GM21390 (cell line): ENCODE results near the gene PRDM16.

Experiments used
- ATAC-seq: cut with Tn5 transposase; IDR thresholded peaks from one replicate; pipeline ENCODE4 v1.9.1; 2021; ENCODE audit not compliant: unreplicated experiment

Gene PRDM16

GRCh38 chr1:3197781-3198316 lies 128.8 kb downstream of the PRDM16 start:
- ATAC-seq = no peak

- ATAC-seq = no peak
Observed at GRCh38 chr1:3198371-3199271, 129.6 kb downstream of the PRDM16 start.

GRCh38 chr1:3204725-3205124 lies 135.7 kb downstream of the PRDM16 start:
- no peak for ATAC-seq

GRCh38 chr1:3205815-3206214 lies 136.8 kb downstream of the PRDM16 start:
- ATAC-seq = no peak

- no peak for ATAC-seq
Observed at GRCh38 chr1:3206696-3207095, 137.7 kb downstream of the PRDM16 start.

GRCh38 chr1:3207217-3207848 lies 138.3 kb downstream of the PRDM16 start:
- no peak for ATAC-seq

GRCh38 chr1:3208819-3209200 lies 139.8 kb downstream of the PRDM16 start:
- ATAC-seq = no peak

GRCh38 chr1:3209201-3209600 lies 140.2 kb downstream of the PRDM16 start:
- ATAC-seq = no peak

- ATAC-seq = no peak
Observed at GRCh38 chr1:3211582-3212375, 142.8 kb downstream of the PRDM16 start.

- no peak for ATAC-seq
Observed at GRCh38 chr1:3212453-3213355, 143.7 kb downstream of the PRDM16 start.

- ATAC-seq = no peak
Observed at GRCh38 chr1:3213730-3214129, 144.7 kb downstream of the PRDM16 start.

GRCh38 chr1:3215198-3216014 lies 146.4 kb downstream of the PRDM16 start:
- ATAC-seq = no peak

- ATAC-seq = no peak
Observed at GRCh38 chr1:3216015-3216391, 147.0 kb downstream of the PRDM16 start.

- no peak for ATAC-seq
Observed at GRCh38 chr1:3217181-3217641, 148.2 kb downstream of the PRDM16 start.

GRCh38 chr1:3217979-3218679 lies 149.1 kb downstream of the PRDM16 start:
- ATAC-seq = no peak

- no peak for ATAC-seq
Observed at GRCh38 chr1:3219005-3219790, 150.2 kb downstream of the PRDM16 start.

- no peak for ATAC-seq
Observed at GRCh38 chr1:3219791-3220467, 150.9 kb downstream of the PRDM16 start.
